ENCODE data around the gene STK38. TPM values are rescaled to one million over a fixed set of nuclear protein-coding genes. Genes with fewer than 3 reads are reported as not detected.

The STK38 gene
- total RNA-seq, 1 experiment from 2014 or later, result 24.2 TPM

GRCh38 chr6:36539814-36540568, 7.3 kb downstream of the STK38 start:
- BruUV-seq (replicated peaks), result no TSS peak
- ChIA-PET POLR2A (ENCODE audit: low non-redundant PET) (no interaction called here), CTCF (no interaction called here)
- Histone ChIP-seq H3K4me1 (ENCODE audit: insufficient read depth, low read length, poor library complexity, severe bottlenecking) (no peaks in the 10 kb centered on the region), H3K4me3 (ENCODE audit: low read depth, low read length, poor library complexity, severe bottlenecking) (no peak overlapping the region), H3K27me3 (replicated peaks; ENCODE audit: insufficient read depth, low read depth, low read length, poor library complexity) (no peaks in the 10 kb centered on the region), H3K9me3 (ENCODE audit: low read depth, low read length, poor library complexity, severe bottlenecking) (no peaks in the 10 kb centered on the region), H3K27ac (ENCODE audit: low read depth, low read length, poor library complexity, severe bottlenecking) (no peak overlapping the region), H3K36me3 (ENCODE audit: insufficient read depth, low read length, poor library complexity, severe bottlenecking) (peaks cover 19% of the 10 kb centered on the region)
- DNase-seq (ENCODE audit: low spot score), result no peak
- TF ChIP-seq EZH2 (IDR thresholded peaks at IDR 0.05; ENCODE audit: borderline replicate concordance, low read depth, low read length, poor library complexity, severe bottlenecking), result no peak
- TF ChIP-seq, protein P1, sequence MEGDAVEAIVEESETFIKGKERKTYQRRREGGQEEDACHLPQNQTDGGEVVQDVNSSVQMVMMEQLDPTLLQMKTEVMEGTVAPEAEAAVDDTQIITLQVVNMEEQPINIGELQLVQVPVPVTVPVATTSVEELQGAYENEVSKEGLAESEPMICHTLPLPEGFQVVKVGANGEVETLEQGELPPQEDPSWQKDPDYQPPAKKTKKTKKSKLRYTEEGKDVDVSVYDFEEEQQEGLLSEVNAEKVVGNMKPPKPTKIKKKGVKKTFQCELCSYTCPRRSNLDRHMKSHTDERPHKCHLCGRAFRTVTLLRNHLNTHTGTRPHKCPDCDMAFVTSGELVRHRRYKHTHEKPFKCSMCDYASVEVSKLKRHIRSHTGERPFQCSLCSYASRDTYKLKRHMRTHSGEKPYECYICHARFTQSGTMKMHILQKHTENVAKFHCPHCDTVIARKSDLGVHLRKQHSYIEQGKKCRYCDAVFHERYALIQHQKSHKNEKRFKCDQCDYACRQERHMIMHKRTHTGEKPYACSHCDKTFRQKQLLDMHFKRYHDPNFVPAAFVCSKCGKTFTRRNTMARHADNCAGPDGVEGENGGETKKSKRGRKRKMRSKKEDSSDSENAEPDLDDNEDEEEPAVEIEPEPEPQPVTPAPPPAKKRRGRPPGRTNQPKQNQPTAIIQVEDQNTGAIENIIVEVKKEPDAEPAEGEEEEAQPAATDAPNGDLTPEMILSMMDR (conservative IDR thresholded peaks at IDR 0.05; ENCODE audit: low read depth, low read length), result no peak
- intact Hi-C loops (cut with micrococcal nuclease; ENCODE audit: unreplicated experiment), result loop anchor here (10.0 kb wide), 1 partner anchor 95 kb away; the partner anchor contains the start of genes KCTD20 and PXT1

GRCh38 chr6:36536873-36537547, 10.3 kb downstream of the STK38 start:
- ChIA-PET CTCF (no interaction called here), POLR2A (ENCODE audit: low non-redundant PET) (no interaction called here)
- no peak overlapping the region for H3K27ac ChIP-seq (ENCODE audit: low read depth, low read length, poor library complexity, severe bottlenecking)
- BruUV-seq (replicated peaks), result no TSS peak
- TF ChIP-seq EZH2 (IDR thresholded peaks at IDR 0.05; ENCODE audit: borderline replicate concordance, low read depth, low read length, poor library complexity, severe bottlenecking), result no peak
- TF ChIP-seq, protein P1 (conservative IDR thresholded peaks at IDR 0.05; ENCODE audit: low read depth, low read length), result no peak
- no peak for DNase-seq (ENCODE audit: low spot score)
- intact Hi-C loops (cut with micrococcal nuclease; ENCODE audit: unreplicated experiment), result no loop called here
- peaks cover 19% of the 10 kb centered on the region for H3K36me3 ChIP-seq (ENCODE audit: insufficient read depth, low read length, poor library complexity, severe bottlenecking)
- H3K9me3 ChIP-seq (ENCODE audit: low read depth, low read length, poor library complexity, severe bottlenecking), result no peaks in the 10 kb centered on the region
- no peaks in the 10 kb centered on the region for H3K4me1 ChIP-seq (ENCODE audit: insufficient read depth, low read length, poor library complexity, severe bottlenecking)
- H3K4me3 ChIP-seq (ENCODE audit: low read depth, low read length, poor library complexity, severe bottlenecking), result no peak overlapping the region
- H3K27me3 ChIP-seq (replicated peaks; ENCODE audit: insufficient read depth, low read depth, low read length, poor library complexity), result no peaks in the 10 kb centered on the region

DNA sequence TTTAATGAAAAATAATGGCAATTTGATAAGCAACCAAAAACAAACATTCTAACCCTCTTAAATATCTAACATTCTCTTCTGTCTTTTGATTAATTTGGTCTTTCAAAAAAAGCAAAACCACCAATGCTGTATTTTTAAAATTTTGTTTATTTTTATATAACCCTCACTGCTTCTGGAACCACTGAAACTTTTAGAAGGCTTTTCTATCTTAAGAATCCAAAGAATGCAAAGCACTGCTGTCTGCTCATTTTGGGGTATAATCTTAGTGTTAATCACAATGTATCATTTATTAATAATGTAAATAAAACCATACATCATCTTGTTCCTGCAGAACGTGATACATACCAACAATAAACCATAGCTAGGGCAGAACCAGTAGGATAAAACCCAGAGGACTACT, 14.0 kb downstream of the STK38 start:
- Histone ChIP-seq H3K4me3 (ENCODE audit: low read depth, low read length, poor library complexity, severe bottlenecking) (no peak overlapping the region), H3K4me1 (ENCODE audit: insufficient read depth, low read length, poor library complexity, severe bottlenecking) (no peaks in the 10 kb centered on the region), H3K27ac (ENCODE audit: low read depth, low read length, poor library complexity, severe bottlenecking) (no peak overlapping the region), H3K9me3 (ENCODE audit: low read depth, low read length, poor library complexity, severe bottlenecking) (no peaks in the 10 kb centered on the region), H3K36me3 (ENCODE audit: insufficient read depth, low read length, poor library complexity, severe bottlenecking) (peaks cover 7% of the 10 kb centered on the region), H3K27me3 (replicated peaks; ENCODE audit: insufficient read depth, low read depth, low read length, poor library complexity) (no peaks in the 10 kb centered on the region)
- no peak for DNase-seq (ENCODE audit: low spot score)
- no TSS peak for BruUV-seq (replicated peaks)
- intact Hi-C loops (cut with micrococcal nuclease; ENCODE audit: unreplicated experiment), result no loop called here
- CTCF ChIA-PET, result no interaction called here
- POLR2A ChIA-PET (ENCODE audit: low non-redundant PET), result no interaction called here
- no peak for TF ChIP-seq EZH2 (IDR thresholded peaks at IDR 0.05; ENCODE audit: borderline replicate concordance, low read depth, low read length, poor library complexity, severe bottlenecking)
- TF ChIP-seq, protein P1 (conservative IDR thresholded peaks at IDR 0.05; ENCODE audit: low read depth, low read length), result no peak

Data from A673 (cell line).